ENCODE measurements around the gene ANKRD37.
A peak's percentile ranks its signal among the peaks of the same experiment; 100 is the strongest.

Gene ANKRD37

GRCh38 chr4:185424905-185425646 lies 28.4 kb downstream of the ANKRD37 start:
- peak; percentile 16 to 18 for DNase-seq (ENCODE audit: low read depth in 1 of 2, low spot score in 1 of 2)
- Histone ChIP-seq H3K4me3 (replicated peaks; ENCODE audit: insufficient read depth, low read length) (peak overlapping the region; percentile 85), H3K27ac (replicated peaks) (peak overlapping the region; percentile 100), H3K27me3 (ENCODE audit: insufficient read depth, poor library complexity, severe bottlenecking) (peaks cover 3% of the 10 kb centered on the region)
- TF ChIP-seq REST (IDR thresholded peaks at IDR 0.05; ENCODE audit: insufficient replicate concordance, low read depth) (no peak), POLR2AphosphoS5 (IDR thresholded peaks at IDR 0.05; ENCODE audit: low read depth) (no peak), SPI1 (IDR thresholded peaks at IDR 0.05; ENCODE audit: borderline replicate concordance, low read depth) (no peak; the same call in 1 of the 2 replicates), CTCF (IDR thresholded peaks at IDR 0.05; ENCODE audit: insufficient read depth, low read length) (no peak), GABPA (IDR thresholded peaks at IDR 0.05; ENCODE audit: low read depth) (no peak)

GRCh38 chr4:185425647-185426352 lies 29.2 kb downstream of the ANKRD37 start, which contains the start of gene UFSP2:
Gene UFSP2 (minus strand): TSS chr4:185425964. CDS start chr4:185425868, 96 bp downstream.
- peak; percentile 80 to 86 for DNase-seq (ENCODE audit: low read depth in 1 of 2, low spot score in 1 of 2)
- TF ChIP-seq REST (IDR thresholded peaks at IDR 0.05; ENCODE audit: insufficient replicate concordance, low read depth) = no peak
- TF ChIP-seq POLR2AphosphoS5 (IDR thresholded peaks at IDR 0.05; ENCODE audit: low read depth) = peak; percentile 60
- TF ChIP-seq CTCF (IDR thresholded peaks at IDR 0.05; ENCODE audit: insufficient read depth, low read length) = no peak
- Histone ChIP-seq H3K4me3 (replicated peaks; ENCODE audit: insufficient read depth, low read length) (peak within 1 kb of the TSS; percentile 85), H3K27me3 (ENCODE audit: insufficient read depth, poor library complexity, severe bottlenecking) (peaks cover 3% of the 10 kb centered on the region), H3K27ac (replicated peaks) (peak within 1 kb of the TSS; percentile 100)

GRCh38 chr4:185426960-185427688 lies 30.5 kb downstream of the ANKRD37 start:
- Histone ChIP-seq H3K27me3 (ENCODE audit: insufficient read depth, poor library complexity, severe bottlenecking) (peaks cover 3% of the 10 kb centered on the region), H3K27ac (replicated peaks) (no peak overlapping the region), H3K4me3 (replicated peaks; ENCODE audit: insufficient read depth, low read length) (no peak overlapping the region)
- no peak for DNase-seq (ENCODE audit: low read depth in 1 of 2, low spot score in 1 of 2)
- no peak for TF ChIP-seq REST (IDR thresholded peaks at IDR 0.05; ENCODE audit: insufficient replicate concordance, low read depth)
- TF ChIP-seq SPI1 (IDR thresholded peaks at IDR 0.05; ENCODE audit: borderline replicate concordance, low read depth) = no peak
- no peak for TF ChIP-seq POLR2AphosphoS5 (IDR thresholded peaks at IDR 0.05; ENCODE audit: low read depth)
- no peak for TF ChIP-seq CTCF (IDR thresholded peaks at IDR 0.05; ENCODE audit: insufficient read depth, low read length)
- TF ChIP-seq GABPA (IDR thresholded peaks at IDR 0.05; ENCODE audit: low read depth) = no peak
